ENCODE data around the gene SYT13. TPM values are rescaled to one million over a fixed set of nuclear protein-coding genes. Genes with fewer than 3 reads are reported as not detected.

The SYT13 gene
- total and polyA plus RNA-seq, 2 of the 4 experiments (the other 2 are of a cell fraction) = not detected

GRCh38 chr11:45273509-45273908 lies 12.6 kb downstream of the SYT13 start:
- H3K14ac ChIP-seq (replicated peaks; ENCODE audit: low read depth, low read length) = no peak overlapping the region
- H2AK5ac ChIP-seq (ENCODE audit: low read depth, low read length) = no peak overlapping the region
- peaks cover 11% of the 10 kb centered on the region for H3K27me3 ChIP-seq (ENCODE audit: control insufficient read depth, insufficient read depth, low read length)
- H3K4ac ChIP-seq (ENCODE audit: low read depth, low read length) = no peak overlapping the region
- no peaks in the 10 kb centered on the region for H3K36me3 ChIP-seq (ENCODE audit: control insufficient read depth, insufficient read depth, low read length)
- ChIA-PET CTCF (no interaction called here), POLR2A (ENCODE audit: unreplicated experiment) (no interaction called here)
- H2BK20ac ChIP-seq (ENCODE audit: low read depth, low read length) = no peak overlapping the region
- in situ Hi-C loops (cut with MboI; ENCODE audit: low sequenced_read_pairs) (no loop called here), dilution Hi-C loops (cut with HindIII; ENCODE audit: low sequenced_read_pairs, unreplicated experiment) (no loop called here), intact Hi-C loops (cut with micrococcal nuclease) (no loop called here)
- no peak overlapping the region for H2BK5ac ChIP-seq (ENCODE audit: low read depth, low read length, poor library complexity, severe bottlenecking)
- H3K23ac ChIP-seq (ENCODE audit: low read depth, low read length) = no peak overlapping the region
- TF ChIP-seq MAFK (IDR thresholded peaks at IDR 0.05; ENCODE audit: low read depth, low read length) = no peak
- TF ChIP-seq, protein P1, sequence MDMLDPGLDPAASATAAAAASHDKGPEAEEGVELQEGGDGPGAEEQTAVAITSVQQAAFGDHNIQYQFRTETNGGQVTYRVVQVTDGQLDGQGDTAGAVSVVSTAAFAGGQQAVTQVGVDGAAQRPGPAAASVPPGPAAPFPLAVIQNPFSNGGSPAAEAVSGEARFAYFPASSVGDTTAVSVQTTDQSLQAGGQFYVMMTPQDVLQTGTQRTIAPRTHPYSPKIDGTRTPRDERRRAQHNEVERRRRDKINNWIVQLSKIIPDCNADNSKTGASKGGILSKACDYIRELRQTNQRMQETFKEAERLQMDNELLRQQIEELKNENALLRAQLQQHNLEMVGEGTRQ (IDR thresholded peaks at IDR 0.05; ENCODE audit: low read depth, low read length) = no peak
- TF ChIP-seq POLR2A (IDR thresholded peaks at IDR 0.05; ENCODE audit: low read depth, low read length) = no peak
- TF ChIP-seq MAZ (IDR thresholded peaks at IDR 0.05; ENCODE audit: borderline replicate concordance, low read depth, low read length) = no peak
- TF ChIP-seq ELK1 (IDR thresholded peaks at IDR 0.05; ENCODE audit: borderline replicate concordance, low read depth, low read length) = no peak
- TF ChIP-seq CEBPB (IDR thresholded peaks at IDR 0.05; ENCODE audit: low read depth, low read length) = no peak
- no peak for TF ChIP-seq NFE2L2 (IDR thresholded peaks at IDR 0.05; ENCODE audit: low read depth, low read length)
- TF ChIP-seq BHLHE40 (IDR thresholded peaks at IDR 0.05; ENCODE audit: low read depth, low read length) = no peak
- TF ChIP-seq RCOR1 (IDR thresholded peaks at IDR 0.05; ENCODE audit: insufficient replicate concordance, low read length) = no peak
- TF ChIP-seq RFX5 (IDR thresholded peaks at IDR 0.05; ENCODE audit: low read depth, low read length) = no peak
- TF ChIP-seq FOS (IDR thresholded peaks at IDR 0.05; ENCODE audit: low read depth, low read length) = no peak
- TF ChIP-seq, protein P2, sequence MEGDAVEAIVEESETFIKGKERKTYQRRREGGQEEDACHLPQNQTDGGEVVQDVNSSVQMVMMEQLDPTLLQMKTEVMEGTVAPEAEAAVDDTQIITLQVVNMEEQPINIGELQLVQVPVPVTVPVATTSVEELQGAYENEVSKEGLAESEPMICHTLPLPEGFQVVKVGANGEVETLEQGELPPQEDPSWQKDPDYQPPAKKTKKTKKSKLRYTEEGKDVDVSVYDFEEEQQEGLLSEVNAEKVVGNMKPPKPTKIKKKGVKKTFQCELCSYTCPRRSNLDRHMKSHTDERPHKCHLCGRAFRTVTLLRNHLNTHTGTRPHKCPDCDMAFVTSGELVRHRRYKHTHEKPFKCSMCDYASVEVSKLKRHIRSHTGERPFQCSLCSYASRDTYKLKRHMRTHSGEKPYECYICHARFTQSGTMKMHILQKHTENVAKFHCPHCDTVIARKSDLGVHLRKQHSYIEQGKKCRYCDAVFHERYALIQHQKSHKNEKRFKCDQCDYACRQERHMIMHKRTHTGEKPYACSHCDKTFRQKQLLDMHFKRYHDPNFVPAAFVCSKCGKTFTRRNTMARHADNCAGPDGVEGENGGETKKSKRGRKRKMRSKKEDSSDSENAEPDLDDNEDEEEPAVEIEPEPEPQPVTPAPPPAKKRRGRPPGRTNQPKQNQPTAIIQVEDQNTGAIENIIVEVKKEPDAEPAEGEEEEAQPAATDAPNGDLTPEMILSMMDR (conservative IDR thresholded peaks at IDR 0.05; ENCODE audit: low read depth, low read length) = no peak
- no peak for TF ChIP-seq RAD21 (IDR thresholded peaks at IDR 0.05; ENCODE audit: low read length)
- no peak for TF ChIP-seq SMC3 (IDR thresholded peaks at IDR 0.05; ENCODE audit: low read depth, low read length)
- no peak for TF ChIP-seq MXI1 (IDR thresholded peaks at IDR 0.05; ENCODE audit: borderline replicate concordance, low read depth, low read length)
- TF ChIP-seq CHD1 (IDR thresholded peaks at IDR 0.05; ENCODE audit: low read depth, low read length) = no peak
- no CpG with 5 or more reads among the region's 6 CpGs for WGBS, 2 experiments (ENCODE audit: extremely low coverage in 2 of 2, insufficient read length in 1 of 2)
- H4K5ac ChIP-seq (ENCODE audit: low read depth, low read length) = no peak overlapping the region
- H3K4me2 ChIP-seq (ENCODE audit: low read depth, low read length) = no peak overlapping the region
- no peak overlapping the region for H2AK9ac ChIP-seq (replicated peaks; ENCODE audit: low read depth, low read length, poor library complexity)
- no peak overlapping the region for H3K4me3 ChIP-seq (ENCODE audit: insufficient read depth, low read depth, low read length)
- no peak overlapping the region for H3K9ac ChIP-seq (ENCODE audit: low read depth, low read length)
- no peak overlapping the region for H2AFZ ChIP-seq (replicated peaks; ENCODE audit: low read length, poor library complexity)
- H4K91ac ChIP-seq (ENCODE audit: insufficient read depth, low read depth, low read length) = no peak overlapping the region
- H3K56ac ChIP-seq (ENCODE audit: extremely low read depth, insufficient read depth, low read length) = no peak overlapping the region
- DNase-seq (no peak), ATAC-seq (ENCODE audit: low read depth) (no peak)
- no peaks in the 10 kb centered on the region for H4K20me1 ChIP-seq (ENCODE audit: insufficient read depth, low read length)
- no peaks in the 10 kb centered on the region for H3K79me1 ChIP-seq (ENCODE audit: low read depth in 1 of 2, low read length in 2 of 2)
- H2BK15ac ChIP-seq (ENCODE audit: low read depth, low read length) = no peak overlapping the region
- no peaks in the 10 kb centered on the region for H3K9me1 ChIP-seq (ENCODE audit: insufficient read depth, low read length)
- no peak overlapping the region for H3K27ac ChIP-seq (ENCODE audit: insufficient read depth, low read length)
- H3K9me3 ChIP-seq (ENCODE audit: control insufficient read depth, insufficient read depth, low read length) = no peaks in the 10 kb centered on the region
- BruUV-seq (replicated peaks) = no TSS peak
- no peaks in the 10 kb centered on the region for H3K4me1 ChIP-seq (ENCODE audit: control insufficient read depth, insufficient read depth, low read length)
- H2BK120ac ChIP-seq (ENCODE audit: low read depth, low read length) = no peak overlapping the region
- no peak overlapping the region for H3K18ac ChIP-seq (ENCODE audit: low read depth, low read length)
- no peak overlapping the region for H4K8ac ChIP-seq (ENCODE audit: low read depth in 2 of 2, low read length in 2 of 2)
